MCF 10A (cell line): Measurements from ENCODE around the gene SNAP47. TPM values are rescaled to one million over a fixed set of nuclear protein-coding genes. Genes with fewer than 3 reads are reported as not detected.

Experiments used
- BruUV-seq: library from RNA; stranded (reverse); fragments of 400-500 nt; replicated peaks from 2 replicates; lab custom pipeline; 2021; lab: Mats Ljungman, UMichigan
- CTCF ChIA-PET: fragments of 300-600 bp; sonication (Branson Sonifier 250); formaldehyde crosslinking; extraction: SDS; loops from one replicate; lab custom pipeline; 2021; ENCODE audit warnings: antibody characterized with exemption, inconsistent platforms; lab: Yijun Ruan, JAX
- POLR2A ChIA-PET: fragments of 300-600, 350-650 bp; sonication (Branson Sonifier 250); formaldehyde crosslinking; extraction: SDS; loops from one replicate; lab custom pipeline; 2020; ENCODE audit warnings: antibody characterized with exemption, inconsistent platforms; lab: Yijun Ruan, JAX
- DNase-seq: peaks from one replicate; pipeline ENCODE4 v3.0.0-alpha.2; 2018; ENCODE audit not compliant: unreplicated experiment
- H3K27ac Mint-ChIP-seq: one replicate; pipeline ENCODE4 v1.8.0; 2022; ENCODE audit warnings: mild to moderate bottlenecking, low read depth, mixed read lengths; ENCODE audit not compliant: unreplicated experiment
- H3K27me3 Mint-ChIP-seq: one replicate; pipeline ENCODE4 v1.8.0; 2022; ENCODE audit warnings: mixed read lengths; ENCODE audit not compliant: insufficient read depth, unreplicated experiment
- H3K36me3 Mint-ChIP-seq: one replicate; pipeline ENCODE4 v1.8.0; 2022; ENCODE audit warnings: mild to moderate bottlenecking, moderate library complexity, mixed read lengths; ENCODE audit not compliant: insufficient read depth, unreplicated experiment
- H3K4me1 Mint-ChIP-seq: one replicate; pipeline ENCODE4 v1.8.0; 2022; ENCODE audit warnings: mixed read lengths; ENCODE audit not compliant: insufficient read depth, unreplicated experiment
- H3K4me3 Mint-ChIP-seq: one replicate; pipeline ENCODE4 v1.8.0; 2022; ENCODE audit warnings: mild to moderate bottlenecking, moderate library complexity, mixed read lengths; ENCODE audit not compliant: unreplicated experiment
- H3K9me3 Mint-ChIP-seq: one replicate; pipeline ENCODE4 v1.8.0; 2022; ENCODE audit warnings: mixed read lengths; ENCODE audit not compliant: unreplicated experiment
- intact Hi-C: fragments of 100-400 bp; cut with micrococcal nuclease; formaldehyde crosslinking; loops from 2 replicates; pipeline ENCODE4 v1.14.1; 2022
- total RNA-seq: library from RNA; stranded (reverse); gene quantifications from 2 replicates; pipeline ENCODE4 v1.2.3, GENCODE V29; 2022
- TF ChIP-seq, protein P1 (sequence below): fragments of 200-600 bp; IDR thresholded peaks from one replicate; pipeline ENCODE4 v1.8.0; 2022; ENCODE audit warnings: antibody characterized with exemption, mild to moderate bottlenecking; ENCODE audit not compliant: unreplicated experiment

SNAP47 gene
- total RNA-seq, 1 experiment from 2014 or later = 44.0 TPM

DNA sequence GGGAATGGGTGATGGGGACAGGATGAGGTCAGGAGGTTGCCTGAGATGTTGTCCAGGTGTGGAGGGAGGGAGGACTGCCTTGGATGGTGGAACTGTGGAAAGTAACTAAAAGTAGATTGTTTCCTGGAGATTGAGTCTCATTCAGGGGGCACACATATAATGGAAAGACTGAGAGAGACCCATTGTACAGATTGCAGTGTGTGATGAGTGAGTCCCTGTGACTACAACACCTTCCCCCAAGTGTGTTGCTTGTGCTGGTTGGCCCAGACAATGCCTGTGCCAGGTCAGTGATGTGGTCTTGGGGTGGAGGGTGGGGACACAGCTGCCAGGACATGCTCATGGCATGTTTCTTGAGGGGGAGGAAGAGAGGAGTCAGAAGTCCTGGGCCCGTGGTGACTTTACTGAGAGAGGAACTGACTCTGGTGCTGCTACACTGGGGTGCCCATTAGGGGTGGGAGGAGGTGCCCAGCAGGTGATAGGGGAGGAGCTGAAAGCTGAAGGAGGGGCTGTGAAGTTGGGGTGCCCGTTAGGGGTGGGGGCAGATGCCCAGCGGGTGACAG lies 5.2 kb downstream of the SNAP47 start:
- H3K4me3 Mint-ChIP-seq = no peak overlapping the region
- no peak for DNase-seq
- H3K4me1 Mint-ChIP-seq = peaks cover 36% of the 10 kb centered on the region
- TF ChIP-seq, protein P1, sequence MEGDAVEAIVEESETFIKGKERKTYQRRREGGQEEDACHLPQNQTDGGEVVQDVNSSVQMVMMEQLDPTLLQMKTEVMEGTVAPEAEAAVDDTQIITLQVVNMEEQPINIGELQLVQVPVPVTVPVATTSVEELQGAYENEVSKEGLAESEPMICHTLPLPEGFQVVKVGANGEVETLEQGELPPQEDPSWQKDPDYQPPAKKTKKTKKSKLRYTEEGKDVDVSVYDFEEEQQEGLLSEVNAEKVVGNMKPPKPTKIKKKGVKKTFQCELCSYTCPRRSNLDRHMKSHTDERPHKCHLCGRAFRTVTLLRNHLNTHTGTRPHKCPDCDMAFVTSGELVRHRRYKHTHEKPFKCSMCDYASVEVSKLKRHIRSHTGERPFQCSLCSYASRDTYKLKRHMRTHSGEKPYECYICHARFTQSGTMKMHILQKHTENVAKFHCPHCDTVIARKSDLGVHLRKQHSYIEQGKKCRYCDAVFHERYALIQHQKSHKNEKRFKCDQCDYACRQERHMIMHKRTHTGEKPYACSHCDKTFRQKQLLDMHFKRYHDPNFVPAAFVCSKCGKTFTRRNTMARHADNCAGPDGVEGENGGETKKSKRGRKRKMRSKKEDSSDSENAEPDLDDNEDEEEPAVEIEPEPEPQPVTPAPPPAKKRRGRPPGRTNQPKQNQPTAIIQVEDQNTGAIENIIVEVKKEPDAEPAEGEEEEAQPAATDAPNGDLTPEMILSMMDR = no peak
- CTCF ChIA-PET = interaction anchor here (0.5 kb wide), 1 partner anchor 425 kb away, joined by 3 read pairs; the partner anchor contains the start of gene IBA57
- no peaks in the 10 kb centered on the region for H3K27me3 Mint-ChIP-seq
- H3K9me3 Mint-ChIP-seq = no peaks in the 10 kb centered on the region
- peak overlapping the region; percentile 13 for H3K27ac Mint-ChIP-seq
- intact Hi-C loops = no loop called here
- POLR2A ChIA-PET = no interaction called here
- no TSS peak for BruUV-seq
- H3K36me3 Mint-ChIP-seq = peaks cover 13% of the 10 kb centered on the region

DNA sequence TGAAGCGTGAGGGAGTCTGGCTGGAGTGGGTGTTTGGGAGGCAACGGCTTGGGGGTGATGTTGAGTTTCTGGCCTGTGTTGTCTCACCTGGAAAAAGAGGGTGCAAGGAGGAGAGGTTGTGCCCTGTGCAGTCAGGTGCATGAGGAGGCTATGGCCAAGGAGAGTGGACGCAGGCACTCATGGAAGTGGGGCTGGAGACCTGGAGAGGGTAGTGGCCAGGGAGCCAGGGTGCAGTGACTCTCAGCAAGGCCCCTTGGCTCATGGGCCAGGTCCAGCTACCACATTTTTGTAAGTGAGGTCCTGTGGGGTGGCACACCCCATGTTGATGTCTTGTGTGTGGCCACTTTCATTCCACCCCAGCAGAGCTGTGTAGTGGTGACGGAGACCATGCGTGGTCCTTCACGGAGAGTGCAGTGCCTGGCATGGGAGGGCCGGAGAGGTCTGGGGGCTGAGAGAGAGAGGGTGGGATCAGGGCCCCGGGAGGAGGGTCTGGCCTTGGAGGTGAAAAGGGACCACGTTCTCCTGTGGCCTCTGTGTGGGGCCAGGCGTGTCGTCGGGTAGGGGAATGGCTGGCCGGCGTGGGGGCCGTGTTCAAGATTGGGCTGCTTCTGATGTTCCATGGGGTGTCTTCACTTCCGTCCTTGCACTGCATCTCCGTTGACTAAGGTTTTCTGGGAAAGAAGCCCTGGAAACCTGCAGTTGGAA lies 6.1 kb downstream of the SNAP47 start:
- POLR2A ChIA-PET = no interaction called here
- intact Hi-C loops = no loop called here
- H3K4me3 Mint-ChIP-seq = no peak overlapping the region

DNA sequence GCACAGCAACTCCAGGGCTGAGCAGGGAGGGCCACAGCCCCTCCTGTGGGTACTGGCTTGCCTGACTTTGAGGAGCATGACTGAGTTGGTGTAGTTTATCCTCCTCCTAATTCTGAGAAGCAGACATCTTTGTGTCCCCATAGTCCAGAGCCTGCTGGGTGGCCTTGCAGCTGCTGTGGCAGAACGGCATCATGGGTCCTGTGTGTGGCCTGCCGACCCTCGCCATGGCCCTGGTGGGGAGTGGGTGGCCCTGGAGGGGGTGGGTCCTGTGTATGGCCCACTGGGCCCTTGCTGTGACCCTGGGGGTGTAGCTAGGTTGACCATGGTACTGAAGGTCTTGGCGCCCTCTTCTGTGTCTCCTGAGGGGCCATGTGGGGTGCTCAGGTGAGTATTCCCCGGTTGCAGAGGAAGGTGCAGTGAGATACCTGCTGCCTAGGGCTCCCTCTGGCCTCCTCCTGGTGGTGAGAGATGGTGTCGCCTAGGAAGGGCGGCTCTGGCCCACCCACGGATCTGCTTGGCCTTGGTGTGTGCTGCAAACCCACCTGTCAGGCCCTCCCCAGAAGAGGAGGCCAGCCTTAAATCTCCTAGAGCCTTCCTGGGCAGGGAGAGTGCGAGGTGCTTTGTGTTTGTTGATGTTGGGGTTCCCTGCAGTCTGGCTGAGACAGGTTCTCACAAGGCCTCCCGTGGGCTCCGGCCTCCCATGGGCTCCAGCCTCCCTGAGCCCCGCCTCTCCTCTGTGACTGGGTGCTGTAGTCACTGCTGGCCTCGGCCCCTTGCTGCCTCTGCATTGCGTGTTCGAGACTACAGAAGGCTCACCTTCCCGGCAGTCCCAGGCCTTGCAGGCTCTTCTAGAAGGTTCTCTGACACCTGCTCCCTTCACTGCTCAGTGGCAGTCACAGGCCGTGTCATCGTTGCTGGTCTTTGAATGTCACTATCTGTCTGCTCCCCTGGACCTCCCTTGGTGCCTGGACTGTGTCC lies 7.8 kb downstream of the SNAP47 start:
- POLR2A ChIA-PET = interaction anchor here (1.2 to 2.5 kb wide), 3 partner anchors 8 to 14 kb away, joined by 3 to 13 read pairs (median 5); partner anchors contain the start of genes JMJD4 and SNAP47
- TF ChIP-seq, protein P1 = no peak
- BruUV-seq = no TSS peak
- Mint-ChIP-seq H3K4me3 (no peak overlapping the region), H3K36me3 (peaks cover 10% of the 10 kb centered on the region), H3K27ac (no peak overlapping the region), H3K4me1 (peaks cover 30% of the 10 kb centered on the region), H3K9me3 (no peaks in the 10 kb centered on the region), H3K27me3 (no peaks in the 10 kb centered on the region)
- CTCF ChIA-PET = interaction anchor here (0.6 to 1.1 kb wide), 6 partner anchors 20 to 776 kb away, joined by 3 to 4 read pairs (median 3); no protein-coding TSS in a partner anchor
- DNase-seq = no peak
- intact Hi-C loops = no loop called here

More for the DNA sequence above, 6.1 kb downstream of the SNAP47 start:
- H3K27ac Mint-ChIP-seq = no peak overlapping the region
- H3K27me3 Mint-ChIP-seq = no peaks in the 10 kb centered on the region
- H3K4me1 Mint-ChIP-seq = peaks cover 30% of the 10 kb centered on the region
- no peaks in the 10 kb centered on the region for H3K9me3 Mint-ChIP-seq
- CTCF ChIA-PET = interaction anchor here (0.5 to 0.7 kb wide), 2 partner anchors 424 to 1239 kb away, joined by 3 to 4 read pairs; partner anchors contain the start of gene IBA57
- H3K36me3 Mint-ChIP-seq = peaks cover 7% of the 10 kb centered on the region
- TF ChIP-seq, protein P1 = no peak
- DNase-seq = no peak
- BruUV-seq = no TSS peak
